ENCODE results near the gene BDP1.
"Not testable (repeated sequence)": the region's sequence is repeated elsewhere in the genome, so short reads cannot be mapped to it uniquely, and the experiment has no call there.

BDP1 gene

GRCh38 chr5:71443891-71444290 is 11.6 kb upstream of the BDP1 start:
- not testable (repeated sequence) for H3K27ac ChIP-seq (ENCODE audit: insufficient read depth, low read length, poor library complexity, severe bottlenecking); H3K36me3 ChIP-seq (ENCODE audit: control insufficient read depth, insufficient read depth, low read length); DNase-seq

GRCh38 chr5:71445015-71445414 is 10.4 kb upstream of the BDP1 start:
- not testable (repeated sequence) for H3K27me3 ChIP-seq (replicated peaks; ENCODE audit: control insufficient read depth, insufficient read depth, low read length, poor library complexity, severe bottlenecking); H3K4me3 ChIP-seq (ENCODE audit: insufficient read depth, low read depth, low read length, poor library complexity, severe bottlenecking); DNase-seq; H3K4me1 ChIP-seq (ENCODE audit: control insufficient read depth, insufficient read depth, low read length, poor library complexity, severe bottlenecking); H3K9me3 ChIP-seq (ENCODE audit: control insufficient read depth, low read length); H3K27ac ChIP-seq (ENCODE audit: insufficient read depth, low read length, poor library complexity, severe bottlenecking); H3K36me3 ChIP-seq (ENCODE audit: control insufficient read depth, insufficient read depth, low read length)

More at GRCh38 chr5:71443891-71444290, 11.6 kb upstream of the BDP1 start:
- not testable (repeated sequence) for H3K9me3 ChIP-seq (ENCODE audit: control insufficient read depth, low read length); H3K4me1 ChIP-seq (ENCODE audit: control insufficient read depth, insufficient read depth, low read length, poor library complexity, severe bottlenecking); H3K4me3 ChIP-seq (ENCODE audit: insufficient read depth, low read depth, low read length, poor library complexity, severe bottlenecking); H3K27me3 ChIP-seq (replicated peaks; ENCODE audit: control insufficient read depth, insufficient read depth, low read length, poor library complexity, severe bottlenecking)

GRCh38 chr5:71445523-71446152 is 9.8 kb upstream of the BDP1 start:
- H3K4me3 ChIP-seq (ENCODE audit: insufficient read depth, low read depth, low read length, poor library complexity, severe bottlenecking); H3K4me1 ChIP-seq (ENCODE audit: control insufficient read depth, insufficient read depth, low read length, poor library complexity, severe bottlenecking); DNase-seq; H3K27ac ChIP-seq (ENCODE audit: insufficient read depth, low read length, poor library complexity, severe bottlenecking); H3K9me3 ChIP-seq (ENCODE audit: control insufficient read depth, low read length); H3K27me3 ChIP-seq (replicated peaks; ENCODE audit: control insufficient read depth, insufficient read depth, low read length, poor library complexity, severe bottlenecking); H3K36me3 ChIP-seq (ENCODE audit: control insufficient read depth, insufficient read depth, low read length): not testable (repeated sequence)

GRCh38 chr5:71446540-71447216 is 8.8 kb upstream of the BDP1 start:
- H3K27me3 ChIP-seq (replicated peaks; ENCODE audit: control insufficient read depth, insufficient read depth, low read length, poor library complexity, severe bottlenecking); H3K36me3 ChIP-seq (ENCODE audit: control insufficient read depth, insufficient read depth, low read length); H3K4me1 ChIP-seq (ENCODE audit: control insufficient read depth, insufficient read depth, low read length, poor library complexity, severe bottlenecking); DNase-seq; H3K9me3 ChIP-seq (ENCODE audit: control insufficient read depth, low read length); H3K27ac ChIP-seq (ENCODE audit: insufficient read depth, low read length, poor library complexity, severe bottlenecking); H3K4me3 ChIP-seq (ENCODE audit: insufficient read depth, low read depth, low read length, poor library complexity, severe bottlenecking): not testable (repeated sequence)

- not testable (repeated sequence) for H3K27ac ChIP-seq (ENCODE audit: insufficient read depth, low read length, poor library complexity, severe bottlenecking); H3K4me1 ChIP-seq (ENCODE audit: control insufficient read depth, insufficient read depth, low read length, poor library complexity, severe bottlenecking); H3K9me3 ChIP-seq (ENCODE audit: control insufficient read depth, low read length); H3K27me3 ChIP-seq (replicated peaks; ENCODE audit: control insufficient read depth, insufficient read depth, low read length, poor library complexity, severe bottlenecking); H3K4me3 ChIP-seq (ENCODE audit: insufficient read depth, low read depth, low read length, poor library complexity, severe bottlenecking); H3K36me3 ChIP-seq (ENCODE audit: control insufficient read depth, insufficient read depth, low read length)
- DNase-seq, result peak; percentile 3 to 32 (median 27)
These were observed 8.1 kb upstream of the BDP1 start for GRCh38 chr5:71447218-71447808.

GRCh38 chr5:71452876-71453275 is 2.6 kb upstream of the BDP1 start:
- no peaks in the 10 kb centered on the region for H3K9me3 ChIP-seq (ENCODE audit: control insufficient read depth, low read length)
- H3K27ac ChIP-seq (ENCODE audit: insufficient read depth, low read length, poor library complexity, severe bottlenecking), result no peak overlapping the region
- DNase-seq, result no peak
- peaks cover 6% of the 10 kb centered on the region for H3K4me1 ChIP-seq (ENCODE audit: control insufficient read depth, insufficient read depth, low read length, poor library complexity, severe bottlenecking)
- H3K4me3 ChIP-seq (ENCODE audit: insufficient read depth, low read depth, low read length, poor library complexity, severe bottlenecking), result no peak overlapping the region
- peaks cover 6% of the 10 kb centered on the region for H3K27me3 ChIP-seq (replicated peaks; ENCODE audit: control insufficient read depth, insufficient read depth, low read length, poor library complexity, severe bottlenecking)
- no peaks in the 10 kb centered on the region for H3K36me3 ChIP-seq (ENCODE audit: control insufficient read depth, insufficient read depth, low read length)

- Histone ChIP-seq H3K4me1 (ENCODE audit: control insufficient read depth, insufficient read depth, low read length, poor library complexity, severe bottlenecking) (peaks cover 6% of the 10 kb centered on the region), H3K27ac (ENCODE audit: insufficient read depth, low read length, poor library complexity, severe bottlenecking) (peak overlapping the region; percentile 90), H3K9me3 (ENCODE audit: control insufficient read depth, low read length) (no peaks in the 10 kb centered on the region), H3K36me3 (ENCODE audit: control insufficient read depth, insufficient read depth, low read length) (peaks cover 16% of the 10 kb centered on the region), H3K4me3 (ENCODE audit: insufficient read depth, low read depth, low read length, poor library complexity, severe bottlenecking) (peak overlapping the region; percentile 93), H3K27me3 (replicated peaks; ENCODE audit: control insufficient read depth, insufficient read depth, low read length, poor library complexity, severe bottlenecking) (peaks cover 6% of the 10 kb centered on the region)
- DNase-seq, result no peak
These were observed 538 bp upstream of the BDP1 start for GRCh38 chr5:71454913-71455312.

- Histone ChIP-seq H3K27ac (ENCODE audit: insufficient read depth, low read length, poor library complexity, severe bottlenecking) (peak overlapping the region; percentile 90), H3K27me3 (replicated peaks; ENCODE audit: control insufficient read depth, insufficient read depth, low read length, poor library complexity, severe bottlenecking) (no peaks in the 10 kb centered on the region), H3K4me1 (ENCODE audit: control insufficient read depth, insufficient read depth, low read length, poor library complexity, severe bottlenecking) (peaks cover 6% of the 10 kb centered on the region), H3K36me3 (ENCODE audit: control insufficient read depth, insufficient read depth, low read length) (peaks cover 28% of the 10 kb centered on the region), H3K9me3 (ENCODE audit: control insufficient read depth, low read length) (no peaks in the 10 kb centered on the region), H3K4me3 (ENCODE audit: insufficient read depth, low read depth, low read length, poor library complexity, severe bottlenecking) (peak overlapping the region; percentile 93)
- DNase-seq, result no peak
These were observed 902 bp downstream of the BDP1 start for GRCh38 chr5:71456362-71456743.

- Histone ChIP-seq H3K4me1 (ENCODE audit: control insufficient read depth, insufficient read depth, low read length, poor library complexity, severe bottlenecking) (peaks cover 6% of the 10 kb centered on the region), H3K27ac (ENCODE audit: insufficient read depth, low read length, poor library complexity, severe bottlenecking) (no peak overlapping the region), H3K9me3 (ENCODE audit: control insufficient read depth, low read length) (no peaks in the 10 kb centered on the region)
These were observed 1.7 kb downstream of the BDP1 start for GRCh38 chr5:71457106-71457505.

GRCh38 chr5:71460693-71461092 is 5.2 kb downstream of the BDP1 start:
- Histone ChIP-seq H3K4me3 (ENCODE audit: insufficient read depth, low read depth, low read length, poor library complexity, severe bottlenecking) (no peak overlapping the region), H3K9me3 (ENCODE audit: control insufficient read depth, low read length) (no peaks in the 10 kb centered on the region), H3K27me3 (replicated peaks; ENCODE audit: control insufficient read depth, insufficient read depth, low read length, poor library complexity, severe bottlenecking) (no peaks in the 10 kb centered on the region), H3K27ac (ENCODE audit: insufficient read depth, low read length, poor library complexity, severe bottlenecking) (no peak overlapping the region), H3K4me1 (ENCODE audit: control insufficient read depth, insufficient read depth, low read length, poor library complexity, severe bottlenecking) (peaks cover 6% of the 10 kb centered on the region), H3K36me3 (ENCODE audit: control insufficient read depth, insufficient read depth, low read length) (peaks cover 61% of the 10 kb centered on the region)
- no peak for DNase-seq

More at GRCh38 chr5:71457106-71457505, 1.7 kb downstream of the BDP1 start:
- DNase-seq, result no peak
- Histone ChIP-seq H3K36me3 (ENCODE audit: control insufficient read depth, insufficient read depth, low read length) (peaks cover 35% of the 10 kb centered on the region), H3K4me3 (ENCODE audit: insufficient read depth, low read depth, low read length, poor library complexity, severe bottlenecking) (peak overlapping the region; percentile 93), H3K27me3 (replicated peaks; ENCODE audit: control insufficient read depth, insufficient read depth, low read length, poor library complexity, severe bottlenecking) (no peaks in the 10 kb centered on the region)
